ENCODE measurements around the gene DAO. TPM values are rescaled to one million over a fixed set of nuclear protein-coding genes. Genes with fewer than 3 reads are reported as not detected.

Gene DAO
- total RNA-seq, 2 experiments from 2014 or later: not detected

DNA sequence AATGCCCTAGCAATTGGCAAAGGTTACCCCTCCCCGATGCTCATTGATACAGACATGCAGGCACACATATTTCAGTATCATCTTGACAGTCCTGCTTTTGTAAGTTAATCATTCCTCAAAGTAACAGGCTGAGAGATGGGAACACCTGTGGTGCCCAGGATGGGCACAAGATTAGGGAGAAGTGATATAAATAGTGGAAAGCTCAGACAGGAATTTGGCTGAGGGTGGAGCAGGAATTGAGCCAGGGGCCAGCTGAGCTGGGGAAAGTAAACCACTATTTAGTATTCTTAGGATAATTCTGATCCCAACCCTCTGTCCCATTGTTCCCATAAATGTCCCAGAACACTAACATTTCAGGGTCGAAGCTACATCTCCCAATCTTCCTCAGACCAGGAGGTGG is 38.3 kb downstream of the DAO start:
- CTCF ChIA-PET (ENCODE audit: unreplicated experiment): no interaction called here
- Histone ChIP-seq H2AFZ (ENCODE audit: low read length) (no peak overlapping the region), H3K79me2 (ENCODE audit: insufficient read depth, low read depth, low read length) (no peaks in the 10 kb centered on the region), H3K4me3 (ENCODE audit: low read depth, low read length, poor library complexity, severe bottlenecking) (no peak overlapping the region), H3K4me2 (ENCODE audit: low read length) (no peak overlapping the region), H3K9me3 (ENCODE audit: low read length) (no peaks in the 10 kb centered on the region), H3K9me2 (ENCODE audit: insufficient read depth, low read length) (no peaks in the 10 kb centered on the region), H3K36me3 (ENCODE audit: insufficient read depth, low read length) (no peaks in the 10 kb centered on the region), H3K27ac (ENCODE audit: low read depth, low read length, poor library complexity, severe bottlenecking) (no peak overlapping the region), H3K4me1 (ENCODE audit: insufficient read depth, low read length, poor library complexity, severe bottlenecking) (no peaks in the 10 kb centered on the region), H4K20me1 (ENCODE audit: insufficient read depth, low read length) (no peaks in the 10 kb centered on the region)
- TF ChIP-seq, protein P1, sequence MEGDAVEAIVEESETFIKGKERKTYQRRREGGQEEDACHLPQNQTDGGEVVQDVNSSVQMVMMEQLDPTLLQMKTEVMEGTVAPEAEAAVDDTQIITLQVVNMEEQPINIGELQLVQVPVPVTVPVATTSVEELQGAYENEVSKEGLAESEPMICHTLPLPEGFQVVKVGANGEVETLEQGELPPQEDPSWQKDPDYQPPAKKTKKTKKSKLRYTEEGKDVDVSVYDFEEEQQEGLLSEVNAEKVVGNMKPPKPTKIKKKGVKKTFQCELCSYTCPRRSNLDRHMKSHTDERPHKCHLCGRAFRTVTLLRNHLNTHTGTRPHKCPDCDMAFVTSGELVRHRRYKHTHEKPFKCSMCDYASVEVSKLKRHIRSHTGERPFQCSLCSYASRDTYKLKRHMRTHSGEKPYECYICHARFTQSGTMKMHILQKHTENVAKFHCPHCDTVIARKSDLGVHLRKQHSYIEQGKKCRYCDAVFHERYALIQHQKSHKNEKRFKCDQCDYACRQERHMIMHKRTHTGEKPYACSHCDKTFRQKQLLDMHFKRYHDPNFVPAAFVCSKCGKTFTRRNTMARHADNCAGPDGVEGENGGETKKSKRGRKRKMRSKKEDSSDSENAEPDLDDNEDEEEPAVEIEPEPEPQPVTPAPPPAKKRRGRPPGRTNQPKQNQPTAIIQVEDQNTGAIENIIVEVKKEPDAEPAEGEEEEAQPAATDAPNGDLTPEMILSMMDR (conservative IDR thresholded peaks at IDR 0.05; ENCODE audit: low read length): no peak
- TF ChIP-seq EZH2phosphoT487 (IDR thresholded peaks at IDR 0.05; ENCODE audit: borderline replicate concordance, low read depth, low read length): no peak
- intact Hi-C loops (cut with micrococcal nuclease; ENCODE audit: unreplicated experiment): no loop called here
- no TSS peak for BruUV-seq (replicated peaks)
- DNase-seq (ENCODE audit: low spot score): no peak
- POLR2A ChIA-PET: interaction anchor here (0.6 kb wide), 1 partner anchor 12 kb away, joined by 3 read pairs; no protein-coding TSS in a partner anchor

DNA sequence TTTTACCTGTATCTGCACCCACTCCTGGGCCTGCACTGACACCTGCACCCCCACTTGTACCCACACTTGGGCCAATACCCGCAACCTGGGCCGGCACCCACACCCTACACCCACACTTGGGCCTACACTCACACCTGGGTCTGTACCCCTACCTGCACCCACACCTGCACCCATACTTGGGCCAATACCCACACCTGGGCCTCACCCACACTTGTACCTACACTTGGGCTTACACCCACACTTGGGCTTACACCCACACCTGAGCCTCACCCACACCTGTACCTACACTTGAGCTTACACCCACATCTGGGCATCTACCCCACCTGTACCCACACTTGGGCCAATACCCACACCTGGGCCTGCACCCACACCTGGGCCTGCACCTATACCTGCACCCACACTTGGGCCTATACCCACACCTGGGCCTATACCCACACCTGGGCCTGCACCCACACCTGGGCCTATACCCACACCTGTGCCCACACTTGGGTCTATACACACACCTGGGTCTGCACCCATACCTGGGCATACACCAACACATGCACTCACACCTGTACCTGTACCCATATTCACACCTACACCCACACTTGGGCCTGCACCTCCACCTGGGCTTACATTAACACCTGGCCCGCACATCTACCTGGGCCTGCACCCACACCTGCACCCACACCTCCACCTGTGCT is 39.2 kb downstream of the DAO start:
- H3K4me2 ChIP-seq (ENCODE audit: low read length): no peak overlapping the region
- no peaks in the 10 kb centered on the region for H3K4me1 ChIP-seq (ENCODE audit: insufficient read depth, low read length, poor library complexity, severe bottlenecking)
- CTCF ChIA-PET (ENCODE audit: unreplicated experiment): no interaction called here
- POLR2A ChIA-PET: interaction anchor here (1.1 kb wide), 1 partner anchor 26 kb away, joined by 3 read pairs; no protein-coding TSS in a partner anchor
- intact Hi-C loops (cut with micrococcal nuclease; ENCODE audit: unreplicated experiment): no loop called here
- no peak overlapping the region for H3K27ac ChIP-seq (ENCODE audit: low read depth, low read length, poor library complexity, severe bottlenecking)
- H3K36me3 ChIP-seq (ENCODE audit: insufficient read depth, low read length): no peaks in the 10 kb centered on the region
- no peaks in the 10 kb centered on the region for H3K9me3 ChIP-seq (ENCODE audit: low read length)
- TF ChIP-seq, protein P1 (conservative IDR thresholded peaks at IDR 0.05; ENCODE audit: low read length): no peak
- TF ChIP-seq EZH2phosphoT487 (IDR thresholded peaks at IDR 0.05; ENCODE audit: borderline replicate concordance, low read depth, low read length): no peak
- no peak for DNase-seq (ENCODE audit: low spot score)
- no peak overlapping the region for H3K4me3 ChIP-seq (ENCODE audit: low read depth, low read length, poor library complexity, severe bottlenecking)
- no peaks in the 10 kb centered on the region for H3K79me2 ChIP-seq (ENCODE audit: insufficient read depth, low read depth, low read length)
- no peaks in the 10 kb centered on the region for H3K9me2 ChIP-seq (ENCODE audit: insufficient read depth, low read length)
- no peak overlapping the region for H2AFZ ChIP-seq (ENCODE audit: low read length)
- no peaks in the 10 kb centered on the region for H4K20me1 ChIP-seq (ENCODE audit: insufficient read depth, low read length)
- no TSS peak for BruUV-seq (replicated peaks)

DNA sequence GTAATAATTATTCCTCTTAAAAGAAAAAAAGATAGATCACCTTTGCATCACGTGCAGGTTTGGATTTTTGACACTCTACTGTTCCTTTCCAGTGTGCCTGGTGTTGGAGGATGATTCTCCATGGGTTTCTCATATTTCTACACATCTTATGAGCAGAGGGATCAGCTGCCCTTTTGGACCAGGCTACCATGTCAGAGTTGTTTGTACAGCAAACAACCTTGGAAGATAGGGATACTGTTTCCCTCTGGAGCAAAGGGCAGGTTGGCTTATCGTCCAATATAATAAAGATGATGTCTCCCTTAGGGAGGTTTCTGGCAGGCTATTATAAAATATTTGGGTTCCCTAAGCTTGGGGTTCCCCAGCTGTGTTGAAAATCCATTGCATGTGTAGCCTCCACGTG is 42.1 kb downstream of the DAO start:
- H3K36me3 ChIP-seq (ENCODE audit: insufficient read depth, low read length): no peaks in the 10 kb centered on the region
- peaks cover 6% of the 10 kb centered on the region for H3K4me1 ChIP-seq (ENCODE audit: insufficient read depth, low read length, poor library complexity, severe bottlenecking)
- H3K4me2 ChIP-seq (ENCODE audit: low read length): no peak overlapping the region
- DNase-seq (ENCODE audit: low spot score): no peak
- no peak for TF ChIP-seq EZH2phosphoT487 (IDR thresholded peaks at IDR 0.05; ENCODE audit: borderline replicate concordance, low read depth, low read length)
- TF ChIP-seq, protein P1 (conservative IDR thresholded peaks at IDR 0.05; ENCODE audit: low read length): no peak
- no peaks in the 10 kb centered on the region for H3K9me3 ChIP-seq (ENCODE audit: low read length)
- H3K4me3 ChIP-seq (ENCODE audit: low read depth, low read length, poor library complexity, severe bottlenecking): no peak overlapping the region
- intact Hi-C loops (cut with micrococcal nuclease; ENCODE audit: unreplicated experiment): no loop called here
- no TSS peak for BruUV-seq (replicated peaks)
- ChIA-PET POLR2A (interaction anchor here (0.6 kb wide), 1 partner anchor 8 kb away, joined by 3 read pairs; no protein-coding TSS in a partner anchor), CTCF (ENCODE audit: unreplicated experiment) (no interaction called here)
- H4K20me1 ChIP-seq (ENCODE audit: insufficient read depth, low read length): no peaks in the 10 kb centered on the region
- no peaks in the 10 kb centered on the region for H3K79me2 ChIP-seq (ENCODE audit: insufficient read depth, low read depth, low read length)
- H2AFZ ChIP-seq (ENCODE audit: low read length): no peak overlapping the region
- H3K9me2 ChIP-seq (ENCODE audit: insufficient read depth, low read length): no peaks in the 10 kb centered on the region
- no peak overlapping the region for H3K27ac ChIP-seq (ENCODE audit: low read depth, low read length, poor library complexity, severe bottlenecking)
